Measurements from ENCODE around the gene TAPT1. TPM values are rescaled to one million over a fixed set of nuclear protein-coding genes. Genes with fewer than 3 reads are reported as not detected.

The TAPT1 gene
- total and polyA plus RNA-seq, 2 of the 13 experiments (the other 11 are each of a cell fraction or from before 2014, with no cell fraction given), result 24.5 to 25.3 TPM

DNA sequence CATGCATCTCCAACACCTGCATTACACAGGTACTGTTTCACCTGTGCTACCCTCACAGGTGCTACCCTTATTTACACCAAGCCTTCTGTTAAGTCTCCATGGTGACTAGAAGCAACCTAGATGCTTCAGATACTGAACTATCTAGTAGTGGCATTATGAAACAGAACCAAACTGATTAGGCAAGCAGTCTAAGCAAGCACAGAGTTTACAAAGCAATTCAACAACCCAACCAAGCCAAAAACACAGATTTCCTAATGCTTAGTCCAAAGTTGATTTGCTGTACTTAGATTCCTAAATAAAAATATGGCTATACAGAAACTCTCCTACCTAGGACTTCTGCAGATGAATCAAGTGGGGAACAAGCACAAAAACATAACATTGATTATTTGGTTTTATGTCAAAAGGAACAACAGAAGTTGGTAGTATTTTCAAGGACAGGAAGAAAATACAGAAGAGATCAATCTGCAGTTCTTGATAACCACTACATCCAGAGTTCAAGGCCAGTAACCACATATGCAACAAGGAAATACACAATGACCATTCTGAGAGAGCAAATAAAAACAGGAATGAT is 3.2 kb downstream of the TAPT1 start (continued):
- TF ChIP-seq, protein P1, sequence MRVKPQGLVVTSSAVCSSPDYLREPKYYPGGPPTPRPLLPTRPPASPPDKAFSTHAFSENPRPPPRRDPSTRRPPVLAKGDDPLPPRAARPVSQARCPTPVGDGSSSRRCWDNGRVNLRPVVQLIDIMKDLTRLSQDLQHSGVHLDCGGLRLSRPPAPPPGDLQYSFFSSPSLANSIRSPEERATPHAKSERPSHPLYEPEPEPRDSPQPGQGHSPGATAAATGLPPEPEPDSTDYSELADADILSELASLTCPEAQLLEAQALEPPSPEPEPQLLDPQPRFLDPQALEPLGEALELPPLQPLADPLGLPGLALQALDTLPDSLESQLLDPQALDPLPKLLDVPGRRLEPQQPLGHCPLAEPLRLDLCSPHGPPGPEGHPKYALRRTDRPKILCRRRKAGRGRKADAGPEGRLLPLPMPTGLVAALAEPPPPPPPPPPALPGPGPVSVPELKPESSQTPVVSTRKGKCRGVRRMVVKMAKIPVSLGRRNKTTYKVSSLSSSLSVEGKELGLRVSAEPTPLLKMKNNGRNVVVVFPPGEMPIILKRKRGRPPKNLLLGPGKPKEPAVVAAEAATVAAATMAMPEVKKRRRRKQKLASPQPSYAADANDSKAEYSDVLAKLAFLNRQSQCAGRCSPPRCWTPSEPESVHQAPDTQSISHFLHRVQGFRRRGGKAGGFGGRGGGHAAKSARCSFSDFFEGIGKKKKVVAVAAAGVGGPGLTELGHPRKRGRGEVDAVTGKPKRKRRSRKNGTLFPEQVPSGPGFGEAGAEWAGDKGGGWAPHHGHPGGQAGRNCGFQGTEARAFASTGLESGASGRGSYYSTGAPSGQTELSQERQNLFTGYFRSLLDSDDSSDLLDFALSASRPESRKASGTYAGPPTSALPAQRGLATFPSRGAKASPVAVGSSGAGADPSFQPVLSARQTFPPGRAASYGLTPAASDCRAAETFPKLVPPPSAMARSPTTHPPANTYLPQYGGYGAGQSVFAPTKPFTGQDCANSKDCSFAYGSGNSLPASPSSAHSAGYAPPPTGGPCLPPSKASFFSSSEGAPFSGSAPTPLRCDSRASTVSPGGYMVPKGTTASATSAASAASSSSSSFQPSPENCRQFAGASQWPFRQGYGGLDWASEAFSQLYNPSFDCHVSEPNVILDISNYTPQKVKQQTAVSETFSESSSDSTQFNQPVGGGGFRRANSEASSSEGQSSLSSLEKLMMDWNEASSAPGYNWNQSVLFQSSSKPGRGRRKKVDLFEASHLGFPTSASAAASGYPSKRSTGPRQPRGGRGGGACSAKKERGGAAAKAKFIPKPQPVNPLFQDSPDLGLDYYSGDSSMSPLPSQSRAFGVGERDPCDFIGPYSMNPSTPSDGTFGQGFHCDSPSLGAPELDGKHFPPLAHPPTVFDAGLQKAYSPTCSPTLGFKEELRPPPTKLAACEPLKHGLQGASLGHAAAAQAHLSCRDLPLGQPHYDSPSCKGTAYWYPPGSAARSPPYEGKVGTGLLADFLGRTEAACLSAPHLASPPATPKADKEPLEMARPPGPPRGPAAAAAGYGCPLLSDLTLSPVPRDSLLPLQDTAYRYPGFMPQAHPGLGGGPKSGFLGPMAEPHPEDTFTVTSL (CRISPR knock-in tag; IDR thresholded peaks at IDR 0.05; ENCODE audit: borderline replicate concordance), result 0 out of 2 replicates have a peak, but pooled peaks have one; percentile 35
- TF ChIP-seq GATAD2A (CRISPR knock-in tag; IDR thresholded peaks at IDR 0.05) (peak; percentile 27; the same call in 1 of the 2 replicates), FOXP4 (CRISPR knock-in tag; IDR thresholded peaks at IDR 0.05) (peak; percentile 56), KLF15 (CRISPR knock-in tag; IDR thresholded peaks at IDR 0.05; ENCODE audit: borderline replicate concordance) (no peak), ZNF816 (CRISPR knock-in tag; IDR thresholded peaks at IDR 0.05; ENCODE audit: borderline replicate concordance) (no peak), FOXA1 (IDR thresholded peaks at IDR 0.05) (no peak), FOXA1 (CRISPR knock-in tag; IDR thresholded peaks at IDR 0.05) (peak; percentile 65), ZNF101 (CRISPR knock-in tag; IDR thresholded peaks at IDR 0.05; ENCODE audit: borderline replicate concordance, low read depth) (no peak), DPF2 (CRISPR knock-in tag; IDR thresholded peaks at IDR 0.05; ENCODE audit: borderline replicate concordance, low read depth) (0 out of 2 replicates have a peak, but pooled peaks have one; percentile 32), GFI1 (CRISPR knock-in tag; IDR thresholded peaks at IDR 0.05; ENCODE audit: borderline replicate concordance) (peak; percentile 71), SOX13 (IDR thresholded peaks at IDR 0.05) (no peak), SOX13 (CRISPR knock-in tag; conservative IDR thresholded peaks at IDR 0.05 in 1 of 2, IDR thresholded peaks at IDR 0.05 in 1 of 2) (peak in 1 of 2 experiments; percentile 25; a peak in 1 of 4 replicates), MED1 (CRISPR knock-in tag; IDR thresholded peaks at IDR 0.05) (peak; percentile 39), ZSCAN30 (CRISPR knock-in tag; IDR thresholded peaks at IDR 0.05) (no peak), SP5 (CRISPR knock-in tag; IDR thresholded peaks at IDR 0.05; ENCODE audit: borderline replicate concordance, low read depth) (no peak), SOX6 (IDR thresholded peaks at IDR 0.05) (no peak), SOX6 (CRISPR knock-in tag; IDR thresholded peaks at IDR 0.05) (peak; percentile 69; the same call in 1 of the 2 replicates), RARA (CRISPR knock-in tag; IDR thresholded peaks at IDR 0.05) (peak; percentile 77), FOXM1 (CRISPR knock-in tag; IDR thresholded peaks at IDR 0.05) (no peak), FOXK1 (CRISPR knock-in tag; IDR thresholded peaks at IDR 0.05; ENCODE audit: borderline replicate concordance, low read depth) (peak; percentile 64; the same call in 1 of the 2 replicates), HMGA1 (CRISPR knock-in tag; conservative IDR thresholded peaks at IDR 0.05) (no peak), HOXA5 (CRISPR knock-in tag; IDR thresholded peaks at IDR 0.05) (no peak), ZC3H13 (CRISPR knock-in tag; IDR thresholded peaks at IDR 0.05) (no peak)
- TF ChIP-seq, protein P2, sequence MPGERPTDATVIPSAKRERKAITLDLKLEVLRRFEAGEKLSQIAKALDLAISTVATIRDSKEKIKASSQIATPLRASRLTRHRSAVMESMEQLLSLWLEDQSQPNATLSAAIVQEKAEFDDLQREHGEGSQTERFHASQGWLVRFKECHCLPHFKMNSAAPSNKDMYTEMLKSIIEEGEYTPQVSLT (CRISPR knock-in tag; IDR thresholded peaks at IDR 0.05; ENCODE audit: borderline replicate concordance, low read depth), result no peak

Measured in HepG2 (cell line).